DOHH2 (cell line): ENCODE data around the gene TESK2.

Experiments
- EZH2phosphoT487 ChIP-seq: fragments of 200-600 bp; sonication (generic); IDR thresholded peaks from 2 replicates; pipeline ENCODE4 v1.6.1; 2017; ENCODE audit warnings: borderline replicate concordance, mild to moderate bottlenecking, antibody characterized with exemption, low read length, moderate library complexity, mixed read lengths
- TF ChIP-seq, protein P1 (sequence below): fragments of 200-600 bp; sonication (generic); IDR thresholded peaks from one replicate; pipeline ENCODE4 v1.5.1; 2014; ENCODE audit warnings: antibody characterized with exemption, mild to moderate bottlenecking, low read depth, low read length; ENCODE audit not compliant: poor library complexity, severe bottlenecking

DNA sequence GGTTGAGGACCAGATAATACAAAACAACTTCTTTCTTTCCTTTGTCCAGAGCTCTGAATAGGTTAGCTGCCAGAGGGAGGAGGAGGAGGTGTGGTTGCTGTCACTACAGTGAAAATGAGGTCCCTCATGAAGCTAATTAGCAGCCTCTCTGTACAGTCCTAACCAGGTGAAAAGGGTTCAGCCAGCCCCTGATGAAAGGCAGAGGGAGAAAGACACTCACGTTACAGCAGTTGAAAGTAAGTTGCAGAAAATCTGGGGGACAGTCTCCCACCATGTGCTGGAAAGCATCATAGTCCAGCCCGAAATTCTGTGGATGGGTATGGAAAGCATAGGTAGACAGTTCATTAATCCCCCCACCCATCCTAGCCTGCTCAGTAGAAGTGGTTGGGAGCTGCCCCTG is 144.5 kb downstream of the TESK2 start:
- TF ChIP-seq, protein P1, sequence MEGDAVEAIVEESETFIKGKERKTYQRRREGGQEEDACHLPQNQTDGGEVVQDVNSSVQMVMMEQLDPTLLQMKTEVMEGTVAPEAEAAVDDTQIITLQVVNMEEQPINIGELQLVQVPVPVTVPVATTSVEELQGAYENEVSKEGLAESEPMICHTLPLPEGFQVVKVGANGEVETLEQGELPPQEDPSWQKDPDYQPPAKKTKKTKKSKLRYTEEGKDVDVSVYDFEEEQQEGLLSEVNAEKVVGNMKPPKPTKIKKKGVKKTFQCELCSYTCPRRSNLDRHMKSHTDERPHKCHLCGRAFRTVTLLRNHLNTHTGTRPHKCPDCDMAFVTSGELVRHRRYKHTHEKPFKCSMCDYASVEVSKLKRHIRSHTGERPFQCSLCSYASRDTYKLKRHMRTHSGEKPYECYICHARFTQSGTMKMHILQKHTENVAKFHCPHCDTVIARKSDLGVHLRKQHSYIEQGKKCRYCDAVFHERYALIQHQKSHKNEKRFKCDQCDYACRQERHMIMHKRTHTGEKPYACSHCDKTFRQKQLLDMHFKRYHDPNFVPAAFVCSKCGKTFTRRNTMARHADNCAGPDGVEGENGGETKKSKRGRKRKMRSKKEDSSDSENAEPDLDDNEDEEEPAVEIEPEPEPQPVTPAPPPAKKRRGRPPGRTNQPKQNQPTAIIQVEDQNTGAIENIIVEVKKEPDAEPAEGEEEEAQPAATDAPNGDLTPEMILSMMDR: no peak
- no peak for TF ChIP-seq EZH2phosphoT487
